CD14-positive monocyte (primary cell): ENCODE measurements around the gene CDH3. TPM values are rescaled to one million over a fixed set of nuclear protein-coding genes. Genes with fewer than 3 reads are reported as not detected.

Experiments
- DNase-seq, 3 donors: peaks; one replicate each; pipeline ENCODE4 v3.0.0-alpha.2; 2011 to 2022
- H2AFZ ChIP-seq: 2 replicates; pipeline ENCODE4 v1.6.0; 2012; ENCODE audit warnings: mild to moderate bottlenecking, low read depth, low read length, inconsistent platforms; ENCODE audit not compliant: insufficient read depth, poor library complexity, severe bottlenecking
- H3K27ac ChIP-seq, 2 donors: 1 replicate in 1 of 2; 2 replicates in 1 of 2; pipeline ENCODE4 v1.5.1; 2012 to 2013; ENCODE audit warnings: low read length in 2 of 2, control low read depth in 1 of 2, inconsistent platforms in 1 of 2, low read depth in 1 of 2, mild to moderate bottlenecking in 1 of 2
- H3K27me3 ChIP-seq, 2 donors: one replicate each; pipeline versions ENCODE4 v1.6.0 to v1.6.1; 2011 to 2013; ENCODE audit warnings: low read length in 2 of 2; ENCODE audit not compliant: control insufficient read depth in 2 of 2, insufficient read depth in 2 of 2
- H3K36me3 ChIP-seq, 2 donors: replicated peaks in 1 of 2; 1 replicate in 1 of 2; 2 replicates in 1 of 2; pipeline versions ENCODE4 v1.5.1 to v1.6.1; 2012 to 2013; ENCODE audit warnings: low read length in 2 of 2, control low read depth in 1 of 2, inconsistent platforms in 1 of 2, mild to moderate bottlenecking in 1 of 2; ENCODE audit not compliant: insufficient read depth in 2 of 2, control insufficient read depth in 1 of 2
- H3K4me1 ChIP-seq, 2 donors: 1 replicate in 1 of 2; 2 replicates in 1 of 2; pipeline versions ENCODE4 v1.5.1 to v1.6.1; 2012 to 2013; ENCODE audit warnings: low read length in 2 of 2, control low read depth in 1 of 2, inconsistent platforms in 1 of 2, mild to moderate bottlenecking in 1 of 2, moderate library complexity in 1 of 2; ENCODE audit not compliant: insufficient read depth in 2 of 2, control insufficient read depth in 1 of 2
- H3K4me2 ChIP-seq: replicated peaks from 2 replicates; pipeline ENCODE3; 2012; ENCODE audit warnings: low read length, moderate library complexity, mild to moderate bottlenecking; ENCODE audit not compliant: poor library complexity, severe bottlenecking; ENCODE audit errors: extremely low read depth
- H3K4me3 ChIP-seq, 3 experiments: fragments of 200-600 bp in 1 of 3; sonication (generic) in 1 of 3; replicated peaks in 1 of 3; 1 replicate in 2 of 3; 2 replicates in 1 of 3; pipeline ENCODE4 v1.5.1; 2011 to 2013; ENCODE audit warnings: low read length in 3 of 3, mild to moderate bottlenecking in 3 of 3, control low read depth in 2 of 3, low read depth in 2 of 3, inconsistent platforms in 1 of 3, moderate library complexity in 1 of 3
- H3K79me2 ChIP-seq: 2 replicates; pipeline ENCODE4 v1.6.0; 2012; ENCODE audit warnings: mild to moderate bottlenecking, control low read depth, inconsistent platforms, low read length, moderate library complexity; ENCODE audit not compliant: insufficient read depth
- H3K9ac ChIP-seq: 2 replicates; pipeline ENCODE4 v1.6.0; 2017; ENCODE audit warnings: low read length, mild to moderate bottlenecking; ENCODE audit not compliant: insufficient read depth, poor library complexity, severe bottlenecking
- H3K9me3 ChIP-seq, 2 donors: replicated peaks in 1 of 2; 1 replicate in 1 of 2; 2 replicates in 1 of 2; pipeline versions ENCODE4 v1.5.1 to v1.6.1; 2012 to 2013; ENCODE audit warnings: low read length in 2 of 2, control low read depth in 1 of 2; ENCODE audit not compliant: control insufficient read depth in 1 of 2, insufficient read depth in 1 of 2
- H4K20me1 ChIP-seq: 2 replicates; pipeline ENCODE4 v1.6.0; 2012; ENCODE audit warnings: mild to moderate bottlenecking, low read length, control low read depth, moderate library complexity; ENCODE audit not compliant: insufficient read depth
- H3K27ac Mint-ChIP-seq, 7 donors: one replicate each; pipeline ENCODE4 v1.8.0; 2020; ENCODE audit warnings: mild to moderate bottlenecking in 7 of 7, mixed read lengths in 7 of 7, moderate library complexity in 6 of 7, inconsistent platforms in 2 of 7
- H3K27me3 Mint-ChIP-seq, 3 donors: one replicate each; pipeline ENCODE4 v1.8.0; 2021 to 2022; ENCODE audit warnings: low read depth in 3 of 3, mild to moderate bottlenecking in 3 of 3, mixed read lengths in 3 of 3, moderate library complexity in 3 of 3, inconsistent platforms in 1 of 3
- H3K36me3 Mint-ChIP-seq, 2 donors: one replicate each; pipeline ENCODE4 v1.8.0; 2020; ENCODE audit warnings: mixed read lengths in 2 of 2, inconsistent platforms in 1 of 2, mild to moderate bottlenecking in 1 of 2
- H3K4me1 Mint-ChIP-seq: one replicate; pipeline ENCODE4 v1.8.0; 2020; ENCODE audit warnings: mild to moderate bottlenecking, mixed read lengths
- H3K4me3 Mint-ChIP-seq, 2 donors: one replicate each; pipeline ENCODE4 v1.8.0; 2020; ENCODE audit warnings: mild to moderate bottlenecking in 2 of 2, mixed read lengths in 2 of 2, moderate library complexity in 1 of 2
- H3K9me3 Mint-ChIP-seq, 7 donors: one replicate each; pipeline ENCODE4 v1.8.0; 2020 to 2022; ENCODE audit warnings: mixed read lengths in 7 of 7, mild to moderate bottlenecking in 6 of 7, moderate library complexity in 6 of 7, inconsistent platforms in 2 of 7
- WGBS: methylation state at CpG from one replicate; pipeline ENCODE4 v1.1.5; 2013; ENCODE audit warnings: missing lambda C conversion rate; ENCODE audit not compliant: insufficient coverage; 5-methylcytosine and 5-hydroxymethylcytosine counted together
- intact Hi-C, 2 donors: fragments of 100-400 bp; cut with micrococcal nuclease; formaldehyde crosslinking; loops; one replicate each; pipeline versions ENCODE4 v1.15.0 to v1.15.1; 2023
- polyA plus RNA-seq, 3 donors: library from polyadenylated mRNA; depleted of rRNA in 1 of 3; unstranded in 2 of 3; stranded (reverse) in 1 of 3; fragments of 300-500 nt in 2 of 3; fragments of >200 nt in 1 of 3; fragmentation: Illumina TruSeq in 2 of 3; gene quantifications; 1 replicate in 2 of 3; 2 replicates in 1 of 3; pipeline ENCODE4 v1.2.3, GENCODE V29; 2012 to 2021
- TF ChIP-seq, protein P1 (sequence below): fragments of 200-600 bp; IDR thresholded peaks from one replicate; pipeline ENCODE4 v1.8.0; 2022; ENCODE audit warnings: antibody characterized with exemption, mild to moderate bottlenecking

CDH3 gene
- polyA plus RNA-seq, 3 donors: not detected

DNA sequence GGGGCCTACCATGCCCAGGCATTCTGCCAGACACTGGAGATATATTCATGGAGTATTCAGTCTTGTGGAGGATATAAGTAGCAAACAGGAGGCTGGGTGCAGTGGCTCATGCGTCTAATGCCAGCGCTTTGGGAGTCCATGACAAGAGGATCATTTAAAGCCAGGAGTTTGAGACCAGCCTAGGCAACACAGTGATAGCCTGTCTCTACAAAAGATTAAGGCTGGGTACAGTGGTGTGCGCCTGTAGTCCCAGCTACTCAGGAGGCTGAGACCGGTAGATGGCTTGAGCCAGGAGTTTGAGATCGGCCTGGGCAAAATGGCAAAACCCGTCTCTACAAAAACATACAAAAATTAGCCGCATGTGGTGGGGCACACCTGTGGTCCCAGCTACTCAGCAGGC lies 37.7 kb upstream of the CDH3 start:
- H3K36me3 ChIP-seq: no peaks in the 10 kb centered on the region
- H3K79me2 ChIP-seq: no peaks in the 10 kb centered on the region
- H3K9ac ChIP-seq: no peak overlapping the region
- no peak overlapping the region for H3K4me3 ChIP-seq
- intact Hi-C loops: no loop called here
- TF ChIP-seq, protein P1, sequence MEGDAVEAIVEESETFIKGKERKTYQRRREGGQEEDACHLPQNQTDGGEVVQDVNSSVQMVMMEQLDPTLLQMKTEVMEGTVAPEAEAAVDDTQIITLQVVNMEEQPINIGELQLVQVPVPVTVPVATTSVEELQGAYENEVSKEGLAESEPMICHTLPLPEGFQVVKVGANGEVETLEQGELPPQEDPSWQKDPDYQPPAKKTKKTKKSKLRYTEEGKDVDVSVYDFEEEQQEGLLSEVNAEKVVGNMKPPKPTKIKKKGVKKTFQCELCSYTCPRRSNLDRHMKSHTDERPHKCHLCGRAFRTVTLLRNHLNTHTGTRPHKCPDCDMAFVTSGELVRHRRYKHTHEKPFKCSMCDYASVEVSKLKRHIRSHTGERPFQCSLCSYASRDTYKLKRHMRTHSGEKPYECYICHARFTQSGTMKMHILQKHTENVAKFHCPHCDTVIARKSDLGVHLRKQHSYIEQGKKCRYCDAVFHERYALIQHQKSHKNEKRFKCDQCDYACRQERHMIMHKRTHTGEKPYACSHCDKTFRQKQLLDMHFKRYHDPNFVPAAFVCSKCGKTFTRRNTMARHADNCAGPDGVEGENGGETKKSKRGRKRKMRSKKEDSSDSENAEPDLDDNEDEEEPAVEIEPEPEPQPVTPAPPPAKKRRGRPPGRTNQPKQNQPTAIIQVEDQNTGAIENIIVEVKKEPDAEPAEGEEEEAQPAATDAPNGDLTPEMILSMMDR: no peak
- H3K27ac ChIP-seq: no peak overlapping the region
- no peaks in the 10 kb centered on the region for H3K27me3 ChIP-seq
- Mint-ChIP-seq H3K4me1 (no peaks in the 10 kb centered on the region), H3K36me3 (no peaks in the 10 kb centered on the region), H3K4me3 (no peak overlapping the region), H3K27me3 (peaks cover 0 to 4% (median 4%) of the 10 kb centered on the region in 3 donors), H3K27ac (no peak overlapping the region), H3K9me3 (peaks cover 2 to 13% (median 6%) of the 10 kb centered on the region in 7 donors)
- no peaks in the 10 kb centered on the region for H4K20me1 ChIP-seq
- H3K9me3 ChIP-seq: no peaks in the 10 kb centered on the region
- no peak overlapping the region for H3K4me2 ChIP-seq
- no peak for DNase-seq
- H2AFZ ChIP-seq: no peak overlapping the region
- H3K4me1 ChIP-seq: no peaks in the 10 kb centered on the region
- 100% methylated on average over 4 of the region's 7 CpGs for WGBS

DNA sequence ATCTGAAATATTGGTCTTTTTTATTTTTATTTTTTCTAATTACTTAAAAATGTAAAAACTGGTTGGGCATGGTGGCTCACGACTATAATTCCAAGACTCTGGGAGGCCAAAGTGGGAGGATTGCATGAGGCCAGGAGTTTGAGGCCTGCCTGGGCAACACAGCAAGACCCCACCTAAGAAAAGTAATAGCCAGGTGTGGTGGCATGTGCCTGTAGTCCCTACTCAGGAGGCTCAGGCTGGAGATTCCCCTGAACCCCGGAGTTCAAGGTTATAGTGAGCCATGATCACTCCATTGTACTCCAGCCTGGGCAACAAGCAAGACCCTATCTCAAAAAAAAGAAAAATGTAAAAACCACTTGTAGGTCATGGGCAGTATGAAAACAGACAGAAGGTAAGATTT lies 36.8 kb upstream of the CDH3 start:
- TF ChIP-seq, protein P1: no peak

More for the DNA sequence above, 36.8 kb upstream of the CDH3 start:
- H3K27ac Mint-ChIP-seq: no peak overlapping the region
- no peaks in the 10 kb centered on the region for H3K4me1 ChIP-seq
- no peak overlapping the region for H3K4me3 ChIP-seq
- H3K79me2 ChIP-seq: no peaks in the 10 kb centered on the region
- H3K27me3 ChIP-seq: no peaks in the 10 kb centered on the region
- no CpG with 5 or more reads among the region's 2 CpGs for WGBS
- no peak for DNase-seq
- H2AFZ ChIP-seq: no peak overlapping the region
- H3K9ac ChIP-seq: no peak overlapping the region
- no peak overlapping the region for H3K27ac ChIP-seq
- H3K9me3 Mint-ChIP-seq: peaks cover 5 to 17% (median 11%) of the 10 kb centered on the region in 7 donors
- H3K4me1 Mint-ChIP-seq: no peaks in the 10 kb centered on the region
- H3K27me3 Mint-ChIP-seq: peaks cover 0 to 4% (median 4%) of the 10 kb centered on the region in 3 donors
- no peaks in the 10 kb centered on the region for H3K36me3 ChIP-seq
- intact Hi-C loops: no loop called here
- H3K9me3 ChIP-seq: no peaks in the 10 kb centered on the region
- no peaks in the 10 kb centered on the region for H4K20me1 ChIP-seq
- H3K36me3 Mint-ChIP-seq: no peaks in the 10 kb centered on the region
- H3K4me3 Mint-ChIP-seq: no peak overlapping the region
- no peak overlapping the region for H3K4me2 ChIP-seq
